Measurements from ENCODE around the gene TRAPPC6A. TPM values are rescaled to one million over a fixed set of nuclear protein-coding genes. Genes with fewer than 3 reads are reported as not detected.

Gene TRAPPC6A
- total and polyA plus RNA-seq, 4 donors: 14.0 to 38.4 (median 26.2) TPM

DNA sequence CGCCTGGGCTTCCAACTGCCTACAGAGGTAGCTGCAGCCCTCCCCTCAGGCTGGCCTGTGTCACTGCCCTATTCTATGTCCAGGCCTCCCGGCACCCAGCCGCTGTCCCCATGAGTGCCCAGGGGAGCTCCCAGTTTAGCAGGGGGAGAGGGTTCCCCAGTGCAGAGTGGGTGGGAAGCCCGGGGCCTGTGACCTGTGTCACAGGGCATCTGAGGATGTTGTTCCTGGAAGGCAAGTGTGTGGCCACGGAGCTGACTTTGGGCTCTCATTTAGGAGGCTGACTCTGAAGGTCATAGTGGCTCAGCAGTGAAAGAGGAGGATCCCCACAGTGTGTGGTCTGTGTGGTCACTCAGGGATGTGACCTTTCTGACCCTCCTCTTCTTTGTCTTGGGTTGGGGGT, 59.9 kb downstream of the TRAPPC6A start:
- H3K4me3 ChIP-seq: no peak overlapping the region
- WGBS, 2 donors: 66 to 82% methylated on average over 5 of the region's 5 CpGs
- no peak overlapping the region for H3K27ac ChIP-seq (ENCODE audit: low read depth in 1 of 2, low read length in 1 of 2)
- no peaks in the 10 kb centered on the region for H3K9me3 ChIP-seq (ENCODE audit: control insufficient read depth in 4 of 4, insufficient read depth in 3 of 4, low read length in 3 of 4)
- TF ChIP-seq, protein P1, sequence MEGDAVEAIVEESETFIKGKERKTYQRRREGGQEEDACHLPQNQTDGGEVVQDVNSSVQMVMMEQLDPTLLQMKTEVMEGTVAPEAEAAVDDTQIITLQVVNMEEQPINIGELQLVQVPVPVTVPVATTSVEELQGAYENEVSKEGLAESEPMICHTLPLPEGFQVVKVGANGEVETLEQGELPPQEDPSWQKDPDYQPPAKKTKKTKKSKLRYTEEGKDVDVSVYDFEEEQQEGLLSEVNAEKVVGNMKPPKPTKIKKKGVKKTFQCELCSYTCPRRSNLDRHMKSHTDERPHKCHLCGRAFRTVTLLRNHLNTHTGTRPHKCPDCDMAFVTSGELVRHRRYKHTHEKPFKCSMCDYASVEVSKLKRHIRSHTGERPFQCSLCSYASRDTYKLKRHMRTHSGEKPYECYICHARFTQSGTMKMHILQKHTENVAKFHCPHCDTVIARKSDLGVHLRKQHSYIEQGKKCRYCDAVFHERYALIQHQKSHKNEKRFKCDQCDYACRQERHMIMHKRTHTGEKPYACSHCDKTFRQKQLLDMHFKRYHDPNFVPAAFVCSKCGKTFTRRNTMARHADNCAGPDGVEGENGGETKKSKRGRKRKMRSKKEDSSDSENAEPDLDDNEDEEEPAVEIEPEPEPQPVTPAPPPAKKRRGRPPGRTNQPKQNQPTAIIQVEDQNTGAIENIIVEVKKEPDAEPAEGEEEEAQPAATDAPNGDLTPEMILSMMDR (IDR thresholded peaks at IDR 0.05; ENCODE audit: control extremely low read depth, extremely low read depth): no peak
- H3K27me3 ChIP-seq (ENCODE audit: control insufficient read depth in 3 of 3, insufficient read depth in 3 of 3, low read length in 2 of 3): no peaks in the 10 kb centered on the region
- H3K9ac ChIP-seq (ENCODE audit: insufficient read depth in 1 of 2, low read length in 2 of 2): no peak overlapping the region
- H3K4me1 ChIP-seq (ENCODE audit: control insufficient read depth in 5 of 5, insufficient read depth in 5 of 5, low read length in 5 of 5): peaks cover 0 to 25% (median 0%) of the 10 kb centered on the region in 5 donors
- ATAC-seq (ENCODE audit: insufficient read depth, low FRiP score) (no peak), DNase-seq (no peak)
- no peaks in the 10 kb centered on the region for H3K36me3 ChIP-seq (ENCODE audit: control insufficient read depth in 4 of 4, insufficient read depth in 4 of 4, low read length in 4 of 4)

DNA sequence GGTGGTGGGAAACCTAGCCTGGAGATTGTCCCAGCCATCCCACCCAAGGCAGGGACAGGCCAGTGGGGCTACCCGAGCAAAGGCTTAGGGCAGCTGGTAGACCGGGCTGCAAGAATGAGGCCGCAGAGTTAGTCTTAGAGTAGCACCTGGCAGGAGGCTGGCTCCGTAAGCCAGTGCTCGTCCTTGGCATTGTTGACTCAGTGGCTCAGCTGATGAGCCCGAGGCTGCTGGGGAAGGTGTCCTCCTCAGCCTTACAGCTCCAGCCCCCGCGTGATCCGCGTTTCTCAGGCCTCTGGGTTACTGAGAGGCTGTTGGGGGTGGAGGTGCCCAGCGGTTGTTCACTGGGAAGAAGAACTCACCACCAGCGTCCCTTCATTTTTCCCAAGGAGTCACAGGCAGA, 60.4 kb downstream of the TRAPPC6A start:
- Histone ChIP-seq H3K27ac (ENCODE audit: low read depth in 1 of 2, low read length in 1 of 2) (no peak overlapping the region), H3K27me3 (ENCODE audit: control insufficient read depth in 3 of 3, insufficient read depth in 3 of 3, low read length in 2 of 3) (no peaks in the 10 kb centered on the region), H3K4me3 (no peak overlapping the region), H3K4me1 (ENCODE audit: control insufficient read depth in 5 of 5, insufficient read depth in 5 of 5, low read length in 5 of 5) (peaks cover 0 to 30% (median 2%) of the 10 kb centered on the region in 5 donors), H3K36me3 (ENCODE audit: control insufficient read depth in 4 of 4, insufficient read depth in 4 of 4, low read length in 4 of 4) (no peaks in the 10 kb centered on the region), H3K9me3 (ENCODE audit: control insufficient read depth in 4 of 4, insufficient read depth in 3 of 4, low read length in 3 of 4) (no peaks in the 10 kb centered on the region), H3K9ac (ENCODE audit: insufficient read depth in 1 of 2, low read length in 2 of 2) (no peak overlapping the region)
- TF ChIP-seq, protein P1 (IDR thresholded peaks at IDR 0.05; ENCODE audit: control extremely low read depth, extremely low read depth): no peak
- no peak for DNase-seq
- WGBS, 2 donors: 78 to 81% methylated on average over 12 of the region's 12 CpGs
- no peak for ATAC-seq (ENCODE audit: insufficient read depth, low FRiP score)

DNA sequence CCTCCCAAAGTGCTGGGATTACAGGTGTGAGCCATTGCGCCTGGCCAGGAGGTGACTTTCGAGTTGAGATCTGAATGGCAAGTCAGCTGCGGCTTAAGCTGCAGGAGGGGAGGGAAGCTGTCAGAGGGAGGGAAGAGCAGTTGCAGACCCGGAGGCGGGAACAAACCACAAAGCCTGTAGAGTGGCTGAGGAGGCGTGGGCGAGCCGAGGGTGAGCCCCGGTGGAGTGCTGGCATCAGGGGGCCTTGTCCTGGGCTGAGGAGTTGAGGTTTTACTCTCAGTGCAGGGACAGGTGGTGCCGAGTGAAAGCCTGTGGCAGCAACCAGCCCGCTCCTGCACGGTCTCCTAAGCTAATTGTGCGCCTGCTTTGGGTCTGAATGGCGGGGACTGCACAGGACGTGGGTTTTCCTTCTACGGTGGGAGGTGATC, 60.9 kb downstream of the TRAPPC6A start:
- Histone ChIP-seq H3K27ac (ENCODE audit: low read depth in 1 of 2, low read length in 1 of 2) (no peak overlapping the region), H3K9me3 (ENCODE audit: control insufficient read depth in 4 of 4, insufficient read depth in 3 of 4, low read length in 3 of 4) (no peaks in the 10 kb centered on the region), H3K9ac (ENCODE audit: insufficient read depth in 1 of 2, low read length in 2 of 2) (no peak overlapping the region), H3K4me1 (ENCODE audit: control insufficient read depth in 5 of 5, insufficient read depth in 5 of 5, low read length in 5 of 5) (peaks cover 0 to 34% (median 4%) of the 10 kb centered on the region in 5 donors), H3K4me3 (no peak overlapping the region), H3K27me3 (ENCODE audit: control insufficient read depth in 3 of 3, insufficient read depth in 3 of 3, low read length in 2 of 3) (no peaks in the 10 kb centered on the region), H3K36me3 (ENCODE audit: control insufficient read depth in 4 of 4, insufficient read depth in 4 of 4, low read length in 4 of 4) (peaks cover 0 to 1% (median 0%) of the 10 kb centered on the region in 4 donors)
- no peak for ATAC-seq (ENCODE audit: insufficient read depth, low FRiP score)
- DNase-seq: no peak
- 25 to 49% methylated on average over 16 of the region's 16 CpGs for WGBS, 2 donors
- TF ChIP-seq, protein P1 (IDR thresholded peaks at IDR 0.05; ENCODE audit: control extremely low read depth, extremely low read depth): no peak
